GM23338 (cell line): ENCODE measurements around the gene SULT6B1. TPM values are rescaled to one million over a fixed set of nuclear protein-coding genes. Genes with fewer than 3 reads are reported as not detected.

ENCODE experiments used
- ATAC-seq: fragments of 200-7000 bp; cut with Tn5 transposase; 3 replicates; pipeline ENCODE4 v1.9.1; 2020
- DNase-seq: peaks from one replicate; pipeline ENCODE4 v3.0.0-alpha.2; 2015; ENCODE audit warnings: low spot score
- H2AFZ ChIP-seq: fragments of 200-600 bp; sonication (generic); 2 replicates; pipeline ENCODE4 v1.8.0; 2016; ENCODE audit warnings: antibody characterized with exemption, mild to moderate bottlenecking, moderate library complexity
- H3F3A ChIP-seq: fragments of 200-600 bp; sonication (generic); replicated peaks from 2 replicates; pipeline ENCODE4 v1.8.0; 2017; ENCODE audit warnings: antibody characterized with exemption, mixed run types, low read depth
- H3K27ac ChIP-seq: fragments of 200-600 bp; sonication (generic); 2 replicates; pipeline ENCODE4 v1.6.1; 2016; ENCODE audit warnings: low read depth
- H3K27me3 ChIP-seq: fragments of 200-600 bp; sonication (generic); 2 replicates; pipeline ENCODE4 v1.8.0; 2016; ENCODE audit warnings: mild to moderate bottlenecking, mixed run types, moderate library complexity; ENCODE audit not compliant: insufficient read depth
- H3K36me3 ChIP-seq: fragments of 200-600 bp; sonication (generic); 2 replicates; pipeline ENCODE4 v1.8.0; 2016; ENCODE audit warnings: mild to moderate bottlenecking; ENCODE audit not compliant: insufficient read depth
- H3K4me1 ChIP-seq: fragments of 200-600 bp; sonication (generic); 2 replicates; pipeline ENCODE4 v1.8.0; 2016; ENCODE audit warnings: mild to moderate bottlenecking, moderate library complexity; ENCODE audit not compliant: insufficient read depth
- H3K4me2 ChIP-seq: fragments of 200-600 bp; sonication (generic); 2 replicates; pipeline ENCODE4 v1.7.1; 2017; ENCODE audit warnings: mixed run types
- H3K4me3 ChIP-seq: fragments of 200-600 bp; sonication (generic); 2 replicates; pipeline ENCODE4 v1.6.1; 2016; ENCODE audit warnings: mixed run types
- H3K79me2 ChIP-seq: fragments of 200-600 bp; sonication (generic); replicated peaks from 2 replicates; pipeline ENCODE4 v1.8.0; 2017; ENCODE audit warnings: mild to moderate bottlenecking; ENCODE audit not compliant: insufficient read depth
- H3K9me2 ChIP-seq: fragments of 200-600 bp; sonication (generic); 2 replicates; pipeline ENCODE4 v1.8.0; 2017; ENCODE audit not compliant: insufficient read depth
- H4K20me1 ChIP-seq: fragments of 200-600 bp; sonication (generic); replicated peaks from 2 replicates; pipeline ENCODE4 v1.8.0; 2017; ENCODE audit warnings: mild to moderate bottlenecking; ENCODE audit not compliant: insufficient read depth
- H3K27ac Mint-ChIP-seq: 2 replicates; pipeline ENCODE4 v1.8.0; 2020; ENCODE audit warnings: inconsistent platforms, mild to moderate bottlenecking, moderate library complexity, mixed read lengths
- H3K27me3 Mint-ChIP-seq: 3 replicates; pipeline ENCODE4 v1.8.0; 2022; ENCODE audit warnings: low read depth, mild to moderate bottlenecking, moderate library complexity, mixed read lengths, inconsistent platforms; ENCODE audit not compliant: insufficient read depth, poor library complexity
- H3K36me3 Mint-ChIP-seq: 3 replicates; pipeline ENCODE4 v1.8.0; 2021; ENCODE audit warnings: low read depth, mild to moderate bottlenecking, inconsistent platforms, moderate library complexity, mixed read lengths
- H3K4me1 Mint-ChIP-seq: 3 replicates; pipeline ENCODE4 v1.8.0; 2020; ENCODE audit warnings: mild to moderate bottlenecking, inconsistent platforms, mixed read lengths
- H3K4me3 Mint-ChIP-seq: 3 replicates; pipeline ENCODE4 v1.8.0; 2021; ENCODE audit warnings: moderate library complexity, mild to moderate bottlenecking, inconsistent platforms, mixed read lengths
- H3K9me3 Mint-ChIP-seq: 3 replicates; pipeline ENCODE4 v1.8.0; 2020; ENCODE audit warnings: moderate library complexity, mild to moderate bottlenecking, inconsistent platforms, mixed read lengths
- CREB1 ChIP-seq: fragments of 250-450 bp; sonication (Bioruptor Pico); IDR thresholded peaks from 2 replicates; pipeline ENCODE4 v1.5.0; 2020; ENCODE audit warnings: low read depth, mild to moderate bottlenecking, moderate library complexity
- CTCF ChIP-seq, 2 experiments: fragments of 200-600 bp in 1 of 2; sonication (generic) in 1 of 2; conservative IDR thresholded peaks; 2 replicates each; pipeline versions ENCODE4 v1.5.1 to v1.6.1; 2016 to 2017; ENCODE audit warnings: antibody characterized with exemption in 2 of 2, low read depth in 2 of 2, mild to moderate bottlenecking in 2 of 2, moderate library complexity in 1 of 2
- ETS1 ChIP-seq: IDR thresholded peaks from 2 replicates; pipeline ENCODE4 v1.6.1; 2016; ENCODE audit warnings: antibody characterized with exemption
- EZH2 ChIP-seq: fragments of 200-600 bp; sonication (generic); IDR thresholded peaks from one replicate; pipeline ENCODE4 v1.8.0; 2017; ENCODE audit warnings: antibody characterized with exemption, mild to moderate bottlenecking, low read depth; ENCODE audit not compliant: unreplicated experiment
- EZH2phosphoT487 ChIP-seq: fragments of 200-600 bp; sonication (generic); IDR thresholded peaks from one replicate; pipeline ENCODE4 v1.8.1; 2018; ENCODE audit warnings: antibody characterized with exemption; ENCODE audit not compliant: unreplicated experiment
- JUNB ChIP-seq: IDR thresholded peaks from one replicate; pipeline ENCODE4 v1.6.1; 2016; ENCODE audit warnings: antibody characterized with exemption; ENCODE audit not compliant: unreplicated experiment
- NANOG ChIP-seq: IDR thresholded peaks from 2 replicates; pipeline ENCODE4 v1.6.1; 2016; ENCODE audit warnings: antibody characterized with exemption, borderline replicate concordance
- POLR2AphosphoS5 ChIP-seq: IDR thresholded peaks from 2 replicates; pipeline ENCODE4 v1.6.1; 2016; ENCODE audit warnings: antibody characterized with exemption, low read depth
- REST ChIP-seq: IDR thresholded peaks from one replicate; pipeline ENCODE4 v1.6.1; 2018; ENCODE audit warnings: antibody characterized with exemption; ENCODE audit not compliant: unreplicated experiment
- STAT1 ChIP-seq: IDR thresholded peaks from one replicate; pipeline ENCODE4 v1.6.1; 2016; ENCODE audit warnings: antibody characterized with exemption; ENCODE audit not compliant: unreplicated experiment
- ZNF114 ChIP-seq: fragments of 250-450 bp; sonication (Bioruptor Pico); IDR thresholded peaks from 2 replicates; pipeline ENCODE4 v1.5.0; 2020; ENCODE audit warnings: mild to moderate bottlenecking, moderate library complexity
- ZNF331 ChIP-seq: fragments of 250-450 bp; sonication (Bioruptor Pico); IDR thresholded peaks from 2 replicates; pipeline ENCODE4 v1.5.0; 2020; ENCODE audit warnings: low read depth, mild to moderate bottlenecking, moderate library complexity
- ZNF462 ChIP-seq: fragments of 250-450 bp; sonication (Bioruptor Pico); IDR thresholded peaks from 2 replicates; pipeline ENCODE4 v1.5.0; 2020; ENCODE audit warnings: mild to moderate bottlenecking, moderate library complexity
- long read RNA-seq: library from polyadenylated mRNA; unstranded; transcript quantifications from one replicate; pipeline ENCODE4 v2.0.0, GENCODE V29; 2020; ENCODE audit not compliant: unreplicated experiment
- polyA plus RNA-seq: library from polyadenylated mRNA; unstranded; fragments of >200 nt; fragmentation: Nextera tagmentation; extraction: Ambion mirVana; gene quantifications from 2 replicates; pipeline ENCODE4 v1.2.1, GENCODE V29; 2016
- total RNA-seq: library from RNA; depleted of rRNA; stranded (reverse); fragments of >200 nt; shearing (Covaris generic); gene quantifications from 2 replicates; pipeline ENCODE4 v1.2.3, GENCODE V29; 2014; rRNA removed

Gene SULT6B1
- total RNA-seq (not detected in 2 replicates), polyA plus RNA-seq (not detected in 2 replicates)
- long read RNA-seq = 0 reads

- H3K36me3 ChIP-seq = no peaks in the 10 kb centered on the region
- Mint-ChIP-seq H3K4me3 (no peak within 1 kb of the TSS), H3K4me1 (peaks cover 43% of the 10 kb centered on the region), H3K27me3 (peaks cover 6% of the 10 kb centered on the region), H3K27ac (0 out of 2 replicates have a peak within 1 kb of the TSS, but pooled peaks have one; percentile 70), H3K9me3 (no peaks in the 10 kb centered on the region), H3K36me3 (no peaks in the 10 kb centered on the region)
- no peaks in the 10 kb centered on the region for H4K20me1 ChIP-seq
- H3K9me2 ChIP-seq = no peaks in the 10 kb centered on the region
- no peak for ATAC-seq
- H3K27ac ChIP-seq = 0 out of 2 replicates have a peak within 1 kb of the TSS, but pooled peaks have one; percentile 67
- 0 out of 2 replicates have a peak, but pooled peaks cover 3% of the 10 kb centered on the region for H3F3A ChIP-seq
- H3K4me3 ChIP-seq = no peak within 1 kb of the TSS
- H3K27me3 ChIP-seq = no peaks in the 10 kb centered on the region
- DNase-seq = no peak
- TF ChIP-seq EZH2 = no peak
- no peak for TF ChIP-seq CREB1
- no peak for TF ChIP-seq ZNF331
- no peak for TF ChIP-seq ZNF114 (CRISPR knock-in tag)
- TF ChIP-seq POLR2AphosphoS5 = no peak
- no peak for TF ChIP-seq EZH2phosphoT487
- no peak for TF ChIP-seq JUNB
- no peak for TF ChIP-seq ZNF462
- no peak for TF ChIP-seq STAT1
- TF ChIP-seq CTCF (conservative IDR thresholded peaks at IDR 0.05; ENCODE audit: low read depth in 2 of 2) = no peak
- no peak for TF ChIP-seq ETS1
- TF ChIP-seq NANOG = no peak
- TF ChIP-seq REST = no peak
- no peak within 1 kb of the TSS for H3K4me2 ChIP-seq
- H3K79me2 ChIP-seq = no peaks in the 10 kb centered on the region
- peaks cover 39% of the 10 kb centered on the region for H3K4me1 ChIP-seq
- peak within 1 kb of the TSS; percentile 33; the same call in 1 of the 2 replicates for H2AFZ ChIP-seq
Measured at GRCh38 chr2:37188570-37188969, at the start of gene SULT6B1. Gene SULT6B1, minus strand, starts transcription at chr2:37188670. Its CDS starts 30 bp downstream, at chr2:37188640.
